DMS114 treated with DMSO at 0.1 percent for 48 hours (cell line): ENCODE measurements around the gene SLC2A5.
A peak's percentile ranks its signal among the peaks of the same experiment; 100 is the strongest.
"Not testable (repeated sequence)": the region's sequence is repeated elsewhere in the genome, so short reads cannot be mapped to it uniquely, and the experiment has no call there.

Experiments
- DNase-seq: peaks from one replicate; lab custom pipeline; 2025; ENCODE audit not compliant: unreplicated experiment; lab: John Stamatoyannopoulos, UW

SLC2A5 gene

GRCh38 chr1:9010781-9011323 lies 58.6 kb downstream of the SLC2A5 start:
- no peak for DNase-seq

- DNase-seq = no peak
These were observed 59.7 kb downstream of the SLC2A5 start for GRCh38 chr1:9009438-9010370.

GRCh38 chr1:9008236-9008635 lies 61.2 kb downstream of the SLC2A5 start:
- no peak for DNase-seq

- DNase-seq = no peak
These were observed 62.3 kb downstream of the SLC2A5 start for GRCh38 chr1:9006956-9007615.

GRCh38 chr1:9005395-9005708 lies 64.1 kb downstream of the SLC2A5 start:
- DNase-seq = no peak

- DNase-seq = no peak
These were observed 64.6 kb downstream of the SLC2A5 start for GRCh38 chr1:9004700-9005394.

GRCh38 chr1:9004031-9004699 lies 65.3 kb downstream of the SLC2A5 start:
- no peak for DNase-seq

- DNase-seq = not testable (repeated sequence)
These were observed 67.2 kb downstream of the SLC2A5 start for GRCh38 chr1:9002215-9002560.

GRCh38 chr1:9001534-9002214 lies 67.8 kb downstream of the SLC2A5 start:
- not testable (repeated sequence) for DNase-seq

GRCh38 chr1:8993962-8994675 lies 75.3 kb downstream of the SLC2A5 start:
- DNase-seq = not testable (repeated sequence)

- no peak for DNase-seq
These were observed 76.3 kb downstream of the SLC2A5 start for GRCh38 chr1:8992936-8993687.

- DNase-seq = no peak
These were observed 79.6 kb downstream of the SLC2A5 start for GRCh38 chr1:8989821-8990220.

GRCh38 chr1:8989061-8989460 lies 80.4 kb downstream of the SLC2A5 start:
- DNase-seq = no peak

GRCh38 chr1:8988618-8988967 lies 80.8 kb downstream of the SLC2A5 start:
- no peak for DNase-seq

- DNase-seq = peak; percentile 18
These were observed 81.4 kb downstream of the SLC2A5 start for GRCh38 chr1:8987881-8988617.

GRCh38 chr1:8986814-8987190 lies 82.6 kb downstream of the SLC2A5 start:
- DNase-seq = no peak

GRCh38 chr1:8985915-8986813 lies 83.3 kb downstream of the SLC2A5 start:
- no peak for DNase-seq
